H1 (cell line): ENCODE data around the gene FRK. TPM values are rescaled to one million over a fixed set of nuclear protein-coding genes. Genes with fewer than 3 reads are reported as not detected.
A peak's percentile ranks its signal among the peaks of the same experiment; 100 is the strongest.

Source experiments
- CTCF ChIA-PET: fragments of 300-600 bp; sonication (Branson Sonifier 250); formaldehyde crosslinking; loops from one replicate; lab custom pipeline; 2021; ENCODE audit not compliant: partially characterized antibody; lab: Charles Lee
- POLR2A ChIA-PET: fragments of 300-600 bp; sonication (Branson Sonifier 250); formaldehyde crosslinking; loops from one replicate; lab custom pipeline; 2021; ENCODE audit warnings: inconsistent platforms; ENCODE audit not compliant: partially characterized antibody; lab: Charles Lee
- DNase-seq, 2 experiments: peaks; one replicate each; pipeline versions ENCODE4 v3.0.0 to v3.0.0-alpha.2; 2010 to 2022; ENCODE audit warnings: low spot score in 2 of 2, low read depth in 1 of 2, mixed read lengths in 1 of 2
- FAIRE-seq: peaks from 2 replicates; lab custom pipeline; 2011; peaks lifted over from hg19 to GRCh38; lab: Jason Lieb, UNC
- H2AFZ ChIP-seq: 2 replicates; pipeline ENCODE4 v1.8.1; 2012; ENCODE audit warnings: low read length, inconsistent platforms
- H2AK5ac ChIP-seq: 2 replicates; pipeline ENCODE4 v1.6.1; 2013; ENCODE audit warnings: low read depth, low read length
- H2BK120ac ChIP-seq: replicated peaks from 2 replicates; pipeline ENCODE3; 2013; ENCODE audit warnings: low read depth, low read length, inconsistent platforms
- H2BK12ac ChIP-seq: 2 replicates; pipeline ENCODE4 v1.6.1; 2013; ENCODE audit warnings: low read depth, low read length
- H2BK15ac ChIP-seq: 2 replicates; pipeline ENCODE4 v1.6.1; 2013; ENCODE audit warnings: low read length
- H2BK20ac ChIP-seq: 2 replicates; pipeline ENCODE4 v1.6.1; 2013; ENCODE audit warnings: low read length
- H2BK5ac ChIP-seq: 2 replicates; pipeline ENCODE4 v1.6.1; 2013; ENCODE audit warnings: low read depth, low read length
- H3K14ac ChIP-seq: 2 replicates; pipeline ENCODE4 v1.6.1; 2013; ENCODE audit warnings: inconsistent platforms; ENCODE audit not compliant: insufficient read length
- H3K18ac ChIP-seq: 2 replicates; pipeline ENCODE4 v1.6.1; 2013; ENCODE audit warnings: low read length; ENCODE audit errors: extremely low read depth
- H3K23ac ChIP-seq: 2 replicates; pipeline ENCODE4 v1.6.1; 2013; ENCODE audit warnings: inconsistent platforms; ENCODE audit not compliant: insufficient read length
- H3K23me2 ChIP-seq: 2 replicates; pipeline ENCODE4 v1.6.1; 2013; ENCODE audit warnings: low read depth, low read length
- H3K27ac ChIP-seq: 2 replicates; pipeline ENCODE4 v1.6.1; 2011; ENCODE audit warnings: low read depth, low read length, inconsistent platforms
- H3K27me3 ChIP-seq, 4 experiments: replicated peaks in 1 of 4; 1 replicate in 1 of 4; 2 replicates in 3 of 4; pipeline versions ENCODE4 v1.6.1 to v1.8.1; 2011 to 2013; ENCODE audit warnings: low read length in 3 of 4, mild to moderate bottlenecking in 3 of 4, inconsistent platforms in 2 of 4, mixed read lengths in 2 of 4, moderate library complexity in 1 of 4; ENCODE audit not compliant: control insufficient read depth in 3 of 4, insufficient read depth in 3 of 4; ENCODE audit errors: extremely low read depth in 1 of 4
- H3K36me3 ChIP-seq, 4 experiments: 2 replicates each; pipeline versions ENCODE4 v1.6.1 to v1.8.1; 2011 to 2013; ENCODE audit warnings: mild to moderate bottlenecking in 4 of 4, low read length in 3 of 4, moderate library complexity in 2 of 4, control low read depth in 1 of 4, inconsistent platforms in 1 of 4; ENCODE audit not compliant: insufficient read depth in 4 of 4, control insufficient read depth in 2 of 4
- H3K4ac ChIP-seq: replicated peaks from 2 replicates; pipeline ENCODE3; 2013; ENCODE audit warnings: low read length, low read depth, mixed read lengths, inconsistent platforms; ENCODE audit not compliant: insufficient read length
- H3K4me1 ChIP-seq, 4 experiments: replicated peaks in 1 of 4; 1 replicate in 1 of 4; 2 replicates in 3 of 4; pipeline versions ENCODE4 v1.6.1 to v1.8.1; 2011 to 2013; ENCODE audit warnings: low read length in 3 of 4, inconsistent platforms in 2 of 4, mixed read lengths in 1 of 4; ENCODE audit not compliant: insufficient read depth in 4 of 4, control insufficient read depth in 3 of 4
- H3K4me2 ChIP-seq, 2 experiments: 2 replicates each; pipeline versions ENCODE4 v1.6.1 to v1.8.1; 2011 to 2013; ENCODE audit warnings: low read depth in 2 of 2, low read length in 2 of 2, control low read depth in 1 of 2, inconsistent platforms in 1 of 2, mild to moderate bottlenecking in 1 of 2; ENCODE audit not compliant: insufficient read depth in 1 of 2
- H3K4me3 ChIP-seq, 4 experiments: fragments of 200-600, 300-600 bp in 1 of 4; sonication (generic), shearing (Covaris generic), sonication (Bioruptor Twin) in 1 of 4; 2 replicates each; pipeline versions ENCODE4 v1.5.1 to v1.8.1; 2011 to 2016; ENCODE audit warnings: low read length in 4 of 4, low read depth in 3 of 4, control low read depth in 2 of 4, inconsistent platforms in 2 of 4, mild to moderate bottlenecking in 2 of 4, mixed read lengths in 1 of 4, moderate library complexity in 1 of 4; ENCODE audit not compliant: insufficient read depth in 2 of 4; ENCODE audit errors: extremely low read depth in 1 of 4
- H3K56ac ChIP-seq: replicated peaks from 2 replicates; pipeline ENCODE3; 2013; ENCODE audit warnings: low read depth, mild to moderate bottlenecking, mixed read lengths, low read length, inconsistent platforms; ENCODE audit not compliant: insufficient read length
- H3K79me1 ChIP-seq: 2 replicates; pipeline ENCODE4 v1.6.1; 2013; ENCODE audit warnings: low read depth, low read length, control low read depth
- H3K79me2 ChIP-seq, 2 experiments: 2 replicates each; pipeline versions ENCODE4 v1.6.1 to v1.8.1; 2012 to 2013; ENCODE audit warnings: low read length in 2 of 2, mild to moderate bottlenecking in 2 of 2, inconsistent platforms in 1 of 2; ENCODE audit not compliant: insufficient read depth in 2 of 2, control insufficient read depth in 1 of 2
- H3K9ac ChIP-seq, 4 experiments: replicated peaks in 1 of 4; 1 replicate in 1 of 4; 2 replicates in 3 of 4; pipeline versions ENCODE4 v1.6.1 to v1.8.1; 2011 to 2013; ENCODE audit warnings: low read depth in 3 of 4, low read length in 3 of 4, control low read depth in 2 of 4, mild to moderate bottlenecking in 2 of 4, moderate library complexity in 2 of 4, inconsistent platforms in 1 of 4; ENCODE audit errors: extremely low read depth in 1 of 4
- H3K9me3 ChIP-seq, 2 experiments: 2 replicates each; pipeline versions ENCODE4 v1.6.1 to v1.8.1; 2012 to 2013; ENCODE audit warnings: mild to moderate bottlenecking in 2 of 2, moderate library complexity in 2 of 2, control low read depth in 1 of 2, inconsistent platforms in 1 of 2, low read depth in 1 of 2, low read length in 1 of 2, mixed read lengths in 1 of 2; ENCODE audit not compliant: insufficient read depth in 2 of 2
- H4K20me1 ChIP-seq, 2 experiments: replicated peaks in 1 of 2; 2 replicates each; pipeline versions ENCODE3 to v1.8.1; 2011 to 2013; ENCODE audit warnings: inconsistent platforms in 2 of 2, low read length in 2 of 2, mild to moderate bottlenecking in 1 of 2; ENCODE audit not compliant: insufficient read depth in 2 of 2, control insufficient read depth in 1 of 2
- H4K5ac ChIP-seq: 2 replicates; pipeline ENCODE4 v1.6.1; 2013; ENCODE audit warnings: low read length, low read depth, mixed read lengths, inconsistent platforms; ENCODE audit not compliant: insufficient read length
- H4K8ac ChIP-seq: 2 replicates; pipeline ENCODE4 v1.8.0; 2013; ENCODE audit warnings: mild to moderate bottlenecking, moderate library complexity, low read length, inconsistent platforms; ENCODE audit not compliant: insufficient read depth; ENCODE audit errors: extremely low read depth
- H4K91ac ChIP-seq: replicated peaks from 2 replicates; pipeline ENCODE3; 2013; ENCODE audit warnings: low read length, mixed read lengths, inconsistent platforms; ENCODE audit not compliant: insufficient read length
- CTBP2 ChIP-seq: IDR thresholded peaks from 2 replicates; pipeline ENCODE4 v1.7.0; 2011; ENCODE audit warnings: borderline replicate concordance, mild to moderate bottlenecking, moderate library complexity, mixed read lengths, low read length; ENCODE audit not compliant: insufficient read depth, insufficient read length
- KDM5A ChIP-seq: fragments of 200-600 bp; IDR thresholded peaks from 2 replicates; pipeline ENCODE4 v1.7.1; 2012; ENCODE audit warnings: mild to moderate bottlenecking, low read length, inconsistent platforms, mixed read lengths
- POLR2AphosphoS5 ChIP-seq: IDR thresholded peaks from 2 replicates; pipeline ENCODE4 v1.6.1; 2011; ENCODE audit warnings: low read depth, low read length
- SAP30 ChIP-seq: fragments of 300-600 bp; sonication (generic); IDR thresholded peaks from 2 replicates; pipeline ENCODE4 v1.7.1; 2012; ENCODE audit warnings: low read length, moderate library complexity, mild to moderate bottlenecking, inconsistent platforms; ENCODE audit not compliant: insufficient read depth, insufficient replicate concordance
- WGBS, 2 experiments: shearing (Covaris generic) in 1 of 2; methylation state at CpG; one replicate each; pipeline versions ENCODE4 v1.1.6 to v1.1.7; 2013 to 2015; ENCODE audit warnings: low lambda C conversion rate in 2 of 2, mixed read lengths in 2 of 2, inconsistent platforms in 1 of 2, low coverage in 1 of 2, missing lambda C conversion rate in 1 of 2; ENCODE audit not compliant: insufficient replicate concordance in 2 of 2, insufficient coverage in 1 of 2, insufficient read length in 1 of 2; ENCODE audit errors: extremely low coverage in 1 of 2, missing lambda C conversion rate in 1 of 2; 5-methylcytosine and 5-hydroxymethylcytosine counted together
- polyA plus RNA-seq, 7 experiments: library from polyadenylated mRNA; depleted of rRNA in 3 of 7; stranded (reverse) in 5 of 7; unstranded in 2 of 7; fragments of >200 nt in 5 of 7; fragments of 200-250 nt in 2 of 7; gene quantifications; 1 replicate in 5 of 7; 2 replicates in 1 of 7; 4 replicates in 1 of 7; pipeline versions ENCODE4 v1.2.1 to v1.2.3, GENCODE V29; 2011 to 2013; ENCODE audit warnings: missing spikeins in 2 of 7, mixed read lengths in 2 of 7
- total RNA-seq: library from RNA; stranded (reverse); fragmentation: NEBNext Ultra II Directional; extraction: Animal tissue kit (Norgen Biotek cat#: 25700); gene quantifications from 2 replicates; pipeline ENCODE4 v1.2.1, GENCODE V29; 2021
- TF ChIP-seq, protein P1 (sequence below): IDR thresholded peaks from 2 replicates; pipeline ENCODE4 v1.6.1; 2012; ENCODE audit warnings: low read length, inconsistent platforms

Gene FRK
- total and polyA plus RNA-seq, 2 of the 8 experiments (the other 6 are each of a cell fraction or from before 2014, with no cell fraction given), result 0.11 to 0.24 TPM

- FAIRE-seq, result peak; percentile 75
- no peak overlapping the region for H2BK15ac ChIP-seq
These were observed 112.6 kb downstream of the FRK start for GRCh38 chr6:115947966-115948541.

More at GRCh38 chr6:115947966-115948541, 112.6 kb downstream of the FRK start:
- H2AK5ac ChIP-seq, result no peak overlapping the region
- H3K27ac ChIP-seq, result no peak overlapping the region
- H4K8ac ChIP-seq, result no peak overlapping the region
- H4K5ac ChIP-seq, result no peak overlapping the region
- H3K36me3 ChIP-seq, result no peaks in the 10 kb centered on the region
- POLR2A ChIA-PET, result no interaction called here
- no peak overlapping the region for H3K18ac ChIP-seq
- no peak overlapping the region for H3K4me3 ChIP-seq
- no peak for DNase-seq
- H3K79me1 ChIP-seq, result no peaks in the 10 kb centered on the region
- CTCF ChIA-PET, result no interaction called here
- no peak overlapping the region for H2BK12ac ChIP-seq
- H2BK120ac ChIP-seq, result no peak overlapping the region
- no peak overlapping the region for H3K4ac ChIP-seq
- H3K23me2 ChIP-seq, result no peaks in the 10 kb centered on the region
- TF ChIP-seq KDM5A (no peak), CTBP2 (no peak), SAP30 (no peak), POLR2AphosphoS5 (no peak)
- TF ChIP-seq, protein P1, sequence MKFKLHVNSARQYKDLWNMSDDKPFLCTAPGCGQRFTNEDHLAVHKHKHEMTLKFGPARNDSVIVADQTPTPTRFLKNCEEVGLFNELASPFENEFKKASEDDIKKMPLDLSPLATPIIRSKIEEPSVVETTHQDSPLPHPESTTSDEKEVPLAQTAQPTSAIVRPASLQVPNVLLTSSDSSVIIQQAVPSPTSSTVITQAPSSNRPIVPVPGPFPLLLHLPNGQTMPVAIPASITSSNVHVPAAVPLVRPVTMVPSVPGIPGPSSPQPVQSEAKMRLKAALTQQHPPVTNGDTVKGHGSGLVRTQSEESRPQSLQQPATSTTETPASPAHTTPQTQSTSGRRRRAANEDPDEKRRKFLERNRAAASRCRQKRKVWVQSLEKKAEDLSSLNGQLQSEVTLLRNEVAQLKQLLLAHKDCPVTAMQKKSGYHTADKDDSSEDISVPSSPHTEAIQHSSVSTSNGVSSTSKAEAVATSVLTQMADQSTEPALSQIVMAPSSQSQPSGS, result no peak
- TF ChIP-seq, all 59 proteins: peak for 0
- H3K14ac ChIP-seq, result no peak overlapping the region
- no peak overlapping the region for H2BK5ac ChIP-seq
- no peak overlapping the region for H3K56ac ChIP-seq
- no peaks in the 10 kb centered on the region for H3K79me2 ChIP-seq
- H3K4me1 ChIP-seq, result no peaks in the 10 kb centered on the region
- no peaks in the 10 kb centered on the region for H3K27me3 ChIP-seq
- H2BK20ac ChIP-seq, result no peak overlapping the region
- 94% methylated on average over 2 of the region's 2 CpGs; no CpG with 5 or more reads in 1 of the 2 experiments for WGBS, 2 experiments
- H3K9ac ChIP-seq, result no peak overlapping the region
- no peak overlapping the region for H2AFZ ChIP-seq
- no peaks in the 10 kb centered on the region for H4K20me1 ChIP-seq
- H4K91ac ChIP-seq, result no peak overlapping the region
- no peak overlapping the region for H3K23ac ChIP-seq
- no peak overlapping the region for H3K4me2 ChIP-seq
- no peaks in the 10 kb centered on the region for H3K9me3 ChIP-seq
